ENCODE measurements around the gene SRMS. TPM values are rescaled to one million over a fixed set of nuclear protein-coding genes. Genes with fewer than 3 reads are reported as not detected.

The SRMS gene
- total and polyA plus RNA-seq, 4 donors, result 0.06 TPM; not detected in 3

DNA sequence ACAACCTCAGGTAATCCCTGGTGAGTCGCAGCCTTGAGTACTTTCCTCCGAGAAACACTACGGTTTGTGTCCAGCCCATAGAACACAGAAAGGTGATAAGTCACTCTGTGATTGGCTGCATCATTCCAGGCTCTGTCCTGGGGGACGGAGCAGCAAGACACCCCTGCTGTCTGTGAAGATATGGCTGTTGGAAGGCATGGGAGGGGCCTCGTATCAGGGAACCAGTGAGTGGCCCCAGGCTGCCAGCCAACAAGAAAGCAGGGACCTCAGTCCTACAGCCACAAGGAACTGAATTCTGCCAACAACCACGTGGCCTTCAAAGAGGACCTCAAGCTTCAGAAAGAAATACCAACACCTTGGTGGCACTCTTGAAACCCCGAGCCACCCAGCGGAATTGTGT lies 42.3 kb downstream of the SRMS start:
- H3K27ac ChIP-seq (ENCODE audit: low read depth in 1 of 2, low read length in 1 of 2), result no peak overlapping the region
- TF ChIP-seq, protein P1, sequence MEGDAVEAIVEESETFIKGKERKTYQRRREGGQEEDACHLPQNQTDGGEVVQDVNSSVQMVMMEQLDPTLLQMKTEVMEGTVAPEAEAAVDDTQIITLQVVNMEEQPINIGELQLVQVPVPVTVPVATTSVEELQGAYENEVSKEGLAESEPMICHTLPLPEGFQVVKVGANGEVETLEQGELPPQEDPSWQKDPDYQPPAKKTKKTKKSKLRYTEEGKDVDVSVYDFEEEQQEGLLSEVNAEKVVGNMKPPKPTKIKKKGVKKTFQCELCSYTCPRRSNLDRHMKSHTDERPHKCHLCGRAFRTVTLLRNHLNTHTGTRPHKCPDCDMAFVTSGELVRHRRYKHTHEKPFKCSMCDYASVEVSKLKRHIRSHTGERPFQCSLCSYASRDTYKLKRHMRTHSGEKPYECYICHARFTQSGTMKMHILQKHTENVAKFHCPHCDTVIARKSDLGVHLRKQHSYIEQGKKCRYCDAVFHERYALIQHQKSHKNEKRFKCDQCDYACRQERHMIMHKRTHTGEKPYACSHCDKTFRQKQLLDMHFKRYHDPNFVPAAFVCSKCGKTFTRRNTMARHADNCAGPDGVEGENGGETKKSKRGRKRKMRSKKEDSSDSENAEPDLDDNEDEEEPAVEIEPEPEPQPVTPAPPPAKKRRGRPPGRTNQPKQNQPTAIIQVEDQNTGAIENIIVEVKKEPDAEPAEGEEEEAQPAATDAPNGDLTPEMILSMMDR (IDR thresholded peaks at IDR 0.05; ENCODE audit: control extremely low read depth, extremely low read depth), result no peak
- H3K9me3 ChIP-seq (ENCODE audit: control insufficient read depth in 4 of 4, insufficient read depth in 3 of 4, low read length in 3 of 4), result peaks cover 0 to 22% (median 5%) of the 10 kb centered on the region in 4 donors
- no peaks in the 10 kb centered on the region for H3K36me3 ChIP-seq (ENCODE audit: control insufficient read depth in 4 of 4, insufficient read depth in 4 of 4, low read length in 4 of 4)
- 82 to 91% methylated on average over 8 of the region's 8 CpGs for WGBS, 2 donors
- H3K27me3 ChIP-seq (ENCODE audit: control insufficient read depth in 3 of 3, insufficient read depth in 3 of 3, low read length in 2 of 3), result peaks cover 5 to 18% (median 8%) of the 10 kb centered on the region in 3 donors
- no peak overlapping the region for H3K9ac ChIP-seq (ENCODE audit: insufficient read depth in 1 of 2, low read length in 2 of 2)
- ATAC-seq (ENCODE audit: insufficient read depth, low FRiP score) (no peak), DNase-seq (peak in 1 of 3 donors; percentile 5)
- H3K4me3 ChIP-seq, result no peak overlapping the region
- H3K4me1 ChIP-seq (ENCODE audit: control insufficient read depth in 5 of 5, insufficient read depth in 5 of 5, low read length in 5 of 5), result peaks cover 0 to 2% (median 0%) of the 10 kb centered on the region in 5 donors

DNA sequence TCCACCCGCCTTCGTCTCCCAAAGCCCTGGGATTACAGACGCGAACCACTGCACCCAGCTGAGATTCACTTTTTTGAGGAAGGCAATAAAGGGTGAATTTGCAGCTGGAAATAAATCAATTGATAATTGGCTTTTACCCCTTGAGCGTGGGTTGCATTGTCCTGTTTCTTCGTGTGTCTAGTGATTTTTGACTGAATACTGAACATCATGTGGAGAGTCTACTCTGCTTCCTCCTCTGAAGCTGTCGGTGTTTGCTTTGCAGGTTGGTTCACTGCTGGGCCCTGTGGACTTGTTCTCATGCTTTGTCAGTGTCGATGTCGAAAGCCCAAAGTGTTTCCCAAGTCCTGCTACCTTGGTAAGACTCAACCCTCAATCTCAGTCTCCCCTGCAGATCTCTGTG lies 42.9 kb downstream of the SRMS start:
- no peak for ATAC-seq (ENCODE audit: insufficient read depth, low FRiP score)
- TF ChIP-seq, protein P1 (IDR thresholded peaks at IDR 0.05; ENCODE audit: control extremely low read depth, extremely low read depth), result no peak
- Histone ChIP-seq H3K4me1 (ENCODE audit: control insufficient read depth in 5 of 5, insufficient read depth in 5 of 5, low read length in 5 of 5) (peaks cover 0 to 3% (median 0%) of the 10 kb centered on the region in 5 donors), H3K36me3 (ENCODE audit: control insufficient read depth in 4 of 4, insufficient read depth in 4 of 4, low read length in 4 of 4) (no peaks in the 10 kb centered on the region), H3K27ac (ENCODE audit: low read depth in 1 of 2, low read length in 1 of 2) (no peak overlapping the region), H3K9me3 (ENCODE audit: control insufficient read depth in 4 of 4, insufficient read depth in 3 of 4, low read length in 3 of 4) (peaks cover 0 to 22% (median 5%) of the 10 kb centered on the region in 4 donors), H3K9ac (ENCODE audit: insufficient read depth in 1 of 2, low read length in 2 of 2) (no peak overlapping the region), H3K27me3 (ENCODE audit: control insufficient read depth in 3 of 3, insufficient read depth in 3 of 3, low read length in 2 of 3) (peaks cover 9 to 24% (median 12%) of the 10 kb centered on the region in 3 donors), H3K4me3 (no peak overlapping the region)
- WGBS, 2 donors, result 87 to 92% methylated on average over 9 of the region's 9 CpGs
- DNase-seq, result no peak

DNA sequence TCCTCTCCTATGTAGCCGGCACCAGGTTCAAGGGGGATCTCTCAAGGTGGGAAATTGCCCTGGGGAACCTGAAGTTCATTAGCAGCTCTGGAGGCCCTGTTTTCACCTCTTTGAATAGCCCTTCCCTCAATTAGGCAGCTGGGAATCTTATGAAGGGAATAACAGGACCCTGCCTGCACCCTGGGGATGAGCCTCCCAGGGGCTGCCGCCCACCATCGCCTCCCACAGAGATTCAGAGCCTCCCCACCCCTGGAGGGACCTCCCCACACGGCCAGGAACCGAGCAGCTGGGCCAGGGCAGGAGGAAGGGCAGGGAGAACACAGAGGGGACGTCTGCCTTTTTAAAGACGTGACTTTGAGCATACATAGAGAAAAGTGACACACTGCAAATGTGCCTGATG lies 44.0 kb downstream of the SRMS start:
- WGBS, 2 donors, result 39 to 55% methylated on average over 7 of the region's 7 CpGs
- no peak overlapping the region for H3K9ac ChIP-seq (ENCODE audit: insufficient read depth in 1 of 2, low read length in 2 of 2)
- TF ChIP-seq, protein P1 (IDR thresholded peaks at IDR 0.05; ENCODE audit: control extremely low read depth, extremely low read depth), result no peak
- H3K4me3 ChIP-seq, result no peak overlapping the region
- no peak for ATAC-seq (ENCODE audit: insufficient read depth, low FRiP score)
- no peak overlapping the region for H3K27ac ChIP-seq (ENCODE audit: low read depth in 1 of 2, low read length in 1 of 2)
- H3K9me3 ChIP-seq (ENCODE audit: control insufficient read depth in 4 of 4, insufficient read depth in 3 of 4, low read length in 3 of 4), result peaks cover 0 to 22% (median 5%) of the 10 kb centered on the region in 4 donors
- no peak for DNase-seq
- H3K36me3 ChIP-seq (ENCODE audit: control insufficient read depth in 4 of 4, insufficient read depth in 4 of 4, low read length in 4 of 4), result no peaks in the 10 kb centered on the region
- peaks cover 0 to 5% (median 0%) of the 10 kb centered on the region in 5 donors for H3K4me1 ChIP-seq (ENCODE audit: control insufficient read depth in 5 of 5, insufficient read depth in 5 of 5, low read length in 5 of 5)
- peaks cover 12 to 29% (median 12%) of the 10 kb centered on the region in 3 donors for H3K27me3 ChIP-seq (ENCODE audit: control insufficient read depth in 3 of 3, insufficient read depth in 3 of 3, low read length in 2 of 3)

DNA sequence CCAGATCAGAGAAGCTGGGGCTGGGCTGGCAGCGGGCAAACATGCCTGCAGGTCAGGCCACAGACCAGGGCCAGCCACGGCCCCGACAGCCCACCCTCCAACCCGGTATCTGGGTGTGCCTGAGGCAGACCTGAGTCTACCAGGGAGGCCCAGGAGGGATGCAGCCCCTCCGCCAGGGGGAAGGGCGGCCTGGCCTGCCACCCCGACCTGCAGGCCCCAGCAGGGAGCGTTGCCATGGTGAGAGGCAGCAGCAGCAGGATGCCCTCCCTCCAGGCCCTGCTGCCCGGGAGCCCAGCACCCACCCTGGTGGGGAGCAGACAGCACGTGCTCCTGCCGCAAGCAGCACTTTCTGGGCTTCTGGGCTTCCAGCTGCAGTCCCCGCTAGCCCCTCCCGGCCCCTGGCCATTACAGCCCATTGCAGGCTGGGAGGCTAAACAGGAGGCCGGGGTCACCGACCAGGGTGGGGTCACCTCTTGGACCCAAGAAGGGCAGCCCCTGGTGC lies 44.8 kb downstream of the SRMS start:
- H3K4me1 ChIP-seq (ENCODE audit: control insufficient read depth in 5 of 5, insufficient read depth in 5 of 5, low read length in 5 of 5), result peaks cover 0 to 8% (median 0%) of the 10 kb centered on the region in 5 donors
- H3K4me3 ChIP-seq, result no peak overlapping the region
- no peaks in the 10 kb centered on the region for H3K36me3 ChIP-seq (ENCODE audit: control insufficient read depth in 4 of 4, insufficient read depth in 4 of 4, low read length in 4 of 4)
- H3K27me3 ChIP-seq (ENCODE audit: control insufficient read depth in 3 of 3, insufficient read depth in 3 of 3, low read length in 2 of 3), result peaks cover 12 to 36% (median 15%) of the 10 kb centered on the region in 3 donors
- ATAC-seq (ENCODE audit: insufficient read depth, low FRiP score) (no peak), DNase-seq (no peak)
- no peak overlapping the region for H3K27ac ChIP-seq (ENCODE audit: low read depth in 1 of 2, low read length in 1 of 2)
- 56 to 72% methylated on average over 15 of the region's 15 CpGs for WGBS, 2 donors
- H3K9me3 ChIP-seq (ENCODE audit: control insufficient read depth in 4 of 4, insufficient read depth in 3 of 4, low read length in 3 of 4), result peaks cover 0 to 21% (median 5%) of the 10 kb centered on the region in 4 donors
- TF ChIP-seq, protein P1 (IDR thresholded peaks at IDR 0.05; ENCODE audit: control extremely low read depth, extremely low read depth), result no peak
- H3K9ac ChIP-seq (ENCODE audit: insufficient read depth in 1 of 2, low read length in 2 of 2), result no peak overlapping the region

Data from lung (tissue), 12 donors.